T47D (cell line): ENCODE measurements around the gene TET2.

ENCODE experiments used
- DNase-seq, 2 experiments: peaks; one replicate each; pipeline versions ENCODE4 v3.0.0 to v3.0.0-alpha.2; 2011 to 2012; ENCODE audit warnings: low read depth in 1 of 2, low spot score in 1 of 2
- JUND ChIP-seq: IDR thresholded peaks from 2 replicates; pipeline ENCODE4 v1.6.1; 2012; ENCODE audit warnings: low read depth
- in situ Hi-C: cut with HindIII; loops from 2 replicates; pipeline ENCODE4 v1.10.0; 2016; ENCODE audit warnings: low sequenced_read_pairs, low pct_unique_long_range_greater_than_20kb

The TET2 gene

GRCh38 chr4:105174098-105174497, 27.4 kb downstream of the TET2 start:
- no peak for TF ChIP-seq JUND
- in situ Hi-C loops, result no loop called here
- no peak for DNase-seq

GRCh38 chr4:105179539-105180401, 33.1 kb downstream of the TET2 start:
- in situ Hi-C loops, result no loop called here
- TF ChIP-seq JUND, result no peak
- DNase-seq, result no peak

- in situ Hi-C loops, result no loop called here
- no peak for TF ChIP-seq JUND
- no peak for DNase-seq
These were observed 34.6 kb downstream of the TET2 start for GRCh38 chr4:105181259-105181658.

- in situ Hi-C loops, result no loop called here
- TF ChIP-seq JUND, result no peak
These were observed 35.5 kb downstream of the TET2 start for GRCh38 chr4:105182211-105182610.

GRCh38 chr4:105184316-105184980, 37.8 kb downstream of the TET2 start:
- DNase-seq, result no peak
- TF ChIP-seq JUND, result no peak
- in situ Hi-C loops, result no loop called here

More at GRCh38 chr4:105182211-105182610, 35.5 kb downstream of the TET2 start:
- DNase-seq, result no peak

- DNase-seq, result no peak
- in situ Hi-C loops, result no loop called here
- no peak for TF ChIP-seq JUND
These were observed 40.1 kb downstream of the TET2 start for GRCh38 chr4:105186701-105187161.

- no peak for DNase-seq
- in situ Hi-C loops, result no loop called here
- TF ChIP-seq JUND, result no peak
These were observed 43.4 kb downstream of the TET2 start for GRCh38 chr4:105189855-105190650.

GRCh38 chr4:105191621-105192210, 45.0 kb downstream of the TET2 start:
- in situ Hi-C loops, result no loop called here
- TF ChIP-seq JUND, result no peak
- DNase-seq, result no peak

GRCh38 chr4:105192474-105192873, 45.8 kb downstream of the TET2 start:
- TF ChIP-seq JUND, result no peak
- in situ Hi-C loops, result no loop called here

GRCh38 chr4:105192910-105193309, 46.2 kb downstream of the TET2 start:
- in situ Hi-C loops, result no loop called here
- TF ChIP-seq JUND, result no peak
- no peak for DNase-seq

More at GRCh38 chr4:105192474-105192873, 45.8 kb downstream of the TET2 start:
- DNase-seq, result no peak

- in situ Hi-C loops, result no loop called here
These were observed 46.9 kb downstream of the TET2 start for GRCh38 chr4:105193536-105193935.

More at GRCh38 chr4:105193536-105193935, 46.9 kb downstream of the TET2 start:
- DNase-seq, result no peak
- no peak for TF ChIP-seq JUND
